SK-N-SH treated with all-trans-retinoic acid at 6 μM for 48 hours (cell line): ENCODE results near the gene NCS1.

Experiments
- BACH2 ChIP-seq: fragments of 250-450 bp; sonication (Bioruptor Pico); IDR thresholded peaks from 2 replicates; pipeline ENCODE4 v1.9.0; 2021; ENCODE audit warnings: mild to moderate bottlenecking, borderline replicate concordance
- CREB5 ChIP-seq: fragments of 250-450 bp; sonication (Bioruptor Pico); IDR thresholded peaks from 2 replicates; pipeline ENCODE4 v1.5.1; 2020; ENCODE audit warnings: low read depth, mild to moderate bottlenecking, moderate library complexity
- CSDC2 ChIP-seq: fragments of 250-450 bp; sonication (Bioruptor Pico); IDR thresholded peaks from 2 replicates; pipeline ENCODE4 v1.5.0; 2020; ENCODE audit warnings: mild to moderate bottlenecking, moderate library complexity
- ESRRG ChIP-seq: fragments of 250-450 bp; sonication (Bioruptor Pico); IDR thresholded peaks from 2 replicates; pipeline ENCODE4 v1.6.1; 2021; ENCODE audit warnings: mild to moderate bottlenecking
- ISL1 ChIP-seq: fragments of 250-450 bp; sonication (Bioruptor Pico); IDR thresholded peaks from 2 replicates; pipeline ENCODE4 v2.1.2; 2022; ENCODE audit warnings: mild to moderate bottlenecking, moderate library complexity
- PATZ1 ChIP-seq: fragments of 250-450 bp; sonication (Bioruptor Pico); IDR thresholded peaks from 2 replicates; pipeline ENCODE4 v1.8.0; 2020; ENCODE audit warnings: mild to moderate bottlenecking, moderate library complexity, borderline replicate concordance
- POU6F1 ChIP-seq: fragments of 250-450 bp; sonication (Bioruptor Pico); IDR thresholded peaks from 2 replicates; pipeline ENCODE4 v1.8.0; 2021; ENCODE audit warnings: low read depth, mild to moderate bottlenecking, moderate library complexity, borderline replicate concordance
- TCF4 ChIP-seq: fragments of 250-450 bp; sonication (Bioruptor Pico); IDR thresholded peaks from 2 replicates; pipeline ENCODE4 v1.8.0; 2021; ENCODE audit warnings: mild to moderate bottlenecking, moderate library complexity, borderline replicate concordance
- ZFP3 ChIP-seq: fragments of 250-450 bp; sonication (Bioruptor Pico); IDR thresholded peaks from 2 replicates; pipeline ENCODE4 v1.5.0; 2020; ENCODE audit warnings: mild to moderate bottlenecking, moderate library complexity
- ZNF565 ChIP-seq: fragments of 450-650 bp; formaldehyde crosslinking; conservative IDR thresholded peaks from 2 replicates; pipeline ENCODE4 v1.5.0; 2020; ENCODE audit warnings: low read depth, mild to moderate bottlenecking, moderate library complexity

- TF ChIP-seq POU6F1 (CRISPR knock-in tag) (no peak), BACH2 (CRISPR knock-in tag) (no peak), ZFP3 (no peak), PATZ1 (CRISPR knock-in tag) (no peak), ISL1 (no peak), ESRRG (CRISPR knock-in tag) (no peak), CSDC2 (CRISPR knock-in tag) (no peak), ZNF565 (CRISPR knock-in tag) (no peak), CREB5 (CRISPR knock-in tag) (no peak), TCF4 (no peak)
Measured at GRCh38 chr9:130160862-130161470, 11.2 kb upstream of the NCS1 start.
